WTC11 (cell line): ENCODE results near the gene NKRF. TPM values are rescaled to one million over a fixed set of nuclear protein-coding genes. Genes with fewer than 3 reads are reported as not detected.

Experiments
- ATAC-seq: fragments of 200-7000 bp; cut with Tn5 transposase; 2 replicates; pipeline ENCODE4 v1.10.0; 2021; ENCODE audit warnings: mild to moderate bottlenecking, moderate library complexity
- CTCF ChIA-PET: fragments of 300-600 bp; sonication (Branson Sonifier 250); formaldehyde crosslinking; loops from one replicate; lab custom pipeline; 2021; ENCODE audit warnings: antibody characterized with exemption; lab: Charles Lee
- POLR2A ChIA-PET: fragments of 350-600 bp; sonication (Branson Sonifier 250); formaldehyde crosslinking; loops from one replicate; lab custom pipeline; 2021; ENCODE audit warnings: antibody characterized with exemption; lab: Charles Lee
- DNase-seq: peaks from one replicate; pipeline ENCODE4 v3.0.0; 2021; ENCODE audit warnings: low spot score
- H3K27ac Mint-ChIP-seq: 2 replicates; pipeline ENCODE4 v1.8.0; 2021; ENCODE audit warnings: mixed read lengths
- H3K27me3 Mint-ChIP-seq: 2 replicates; pipeline ENCODE4 v1.8.0; 2021; ENCODE audit warnings: low read depth, mild to moderate bottlenecking, moderate library complexity, mixed read lengths
- H3K36me3 Mint-ChIP-seq: 2 replicates; pipeline ENCODE4 v1.8.0; 2021; ENCODE audit warnings: mixed read lengths
- H3K4me1 Mint-ChIP-seq: 2 replicates; pipeline ENCODE4 v1.8.0; 2022; ENCODE audit warnings: mixed read lengths
- H3K4me3 Mint-ChIP-seq: 2 replicates; pipeline ENCODE4 v1.8.0; 2021; ENCODE audit warnings: mild to moderate bottlenecking, moderate library complexity, mixed read lengths
- H3K9me3 Mint-ChIP-seq: 2 replicates; pipeline ENCODE4 v1.8.0; 2021; ENCODE audit warnings: mixed read lengths
- ATF1 ChIP-seq: sonication (generic); formaldehyde crosslinking; IDR thresholded peaks from 2 replicates; pipeline ENCODE4 v1.8.1; 2023; ENCODE audit warnings: mild to moderate bottlenecking, moderate library complexity, missing genetic modification reagents
- CBFB ChIP-seq: sonication (generic); formaldehyde crosslinking; IDR thresholded peaks from 2 replicates; pipeline ENCODE4 v1.8.1; 2022; ENCODE audit warnings: mild to moderate bottlenecking, low read depth, missing genetic modification reagents
- CREM ChIP-seq: sonication (generic); formaldehyde crosslinking; IDR thresholded peaks from 2 replicates; pipeline ENCODE4 v1.8.1; 2022; ENCODE audit warnings: mild to moderate bottlenecking, missing genetic modification reagents, moderate library complexity
- GTF2I ChIP-seq: fragments of 250-450 bp; sonication (Bioruptor Pico); conservative IDR thresholded peaks from 2 replicates; pipeline ENCODE4 v1.4.0; 2021; ENCODE audit warnings: mild to moderate bottlenecking
- JAZF1 ChIP-seq: fragments of 250-450 bp; sonication (Bioruptor Pico); IDR thresholded peaks from 2 replicates; pipeline ENCODE4 v1.9.0; 2021; ENCODE audit warnings: moderate library complexity, mild to moderate bottlenecking, inconsistent platforms
- NR3C1 ChIP-seq: sonication (generic); formaldehyde crosslinking; conservative IDR thresholded peaks from 2 replicates; pipeline ENCODE4 v1.8.1; 2023; ENCODE audit warnings: low read depth, mild to moderate bottlenecking, missing genetic modification reagents
- OVOL2 ChIP-seq: fragments of 250-450 bp; sonication (Bioruptor Pico); IDR thresholded peaks from 2 replicates; pipeline ENCODE4 v1.9.0; 2021; ENCODE audit warnings: mild to moderate bottlenecking, borderline replicate concordance
- ZNF416 ChIP-seq: fragments of 250-450 bp; sonication (Bioruptor Pico); IDR thresholded peaks from 2 replicates; pipeline ENCODE4 v1.9.0; 2021; ENCODE audit warnings: mild to moderate bottlenecking, inconsistent platforms
- ZNF423 ChIP-seq: fragments of 250-450 bp; sonication (Bioruptor Pico); IDR thresholded peaks from 2 replicates; pipeline ENCODE4 v2.1.2; 2022; ENCODE audit warnings: mild to moderate bottlenecking, moderate library complexity
- total RNA-seq: library from RNA; stranded (reverse); gene quantifications from 3 replicates; pipeline ENCODE4 v1.2.3, GENCODE V29; 2021
- TF ChIP-seq, protein P1 (sequence below): sonication (generic); formaldehyde crosslinking; conservative IDR thresholded peaks from 2 replicates; pipeline ENCODE4 v1.8.1; 2023; ENCODE audit warnings: mild to moderate bottlenecking, low read depth, missing genetic modification reagents, moderate library complexity
- TF ChIP-seq, protein P2 (sequence below): fragments of 250-450 bp; sonication (Bioruptor Pico); IDR thresholded peaks from 2 replicates; pipeline ENCODE4 v1.8.0; 2021; ENCODE audit warnings: mild to moderate bottlenecking
- TF ChIP-seq, protein P3 (sequence below): sonication (generic); formaldehyde crosslinking; IDR thresholded peaks from 2 replicates; pipeline ENCODE4 v1.8.1; 2023; ENCODE audit warnings: mild to moderate bottlenecking, missing genetic modification reagents, moderate library complexity
- TF ChIP-seq, protein P4 (sequence below): sonication (generic); formaldehyde crosslinking; IDR thresholded peaks from 2 replicates; pipeline ENCODE4 v1.8.1; 2023; ENCODE audit warnings: mild to moderate bottlenecking, missing genetic modification reagents, borderline replicate concordance

NKRF gene
- total RNA-seq, 1 experiment from 2014 or later, result 15.0 TPM

DNA sequence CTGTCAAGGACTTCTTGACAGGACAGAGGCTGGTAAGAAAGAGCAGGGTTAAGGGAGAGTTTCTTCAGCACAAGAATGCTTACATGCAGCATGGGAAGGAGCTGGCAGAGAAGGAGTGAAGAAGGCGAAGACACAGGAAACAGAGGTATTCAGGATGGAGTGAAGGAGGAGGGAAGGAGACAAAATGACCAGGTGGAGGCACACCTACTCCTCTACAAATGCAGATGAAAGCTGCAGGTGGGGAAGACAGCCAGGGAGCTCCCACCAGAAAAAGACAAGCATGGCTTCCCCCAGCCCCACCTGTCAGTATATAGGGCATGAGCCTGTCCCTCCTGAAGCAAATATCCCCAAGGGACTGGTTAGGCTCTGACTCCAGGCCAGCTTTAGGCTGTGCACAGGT is 29.6 kb upstream of the NKRF start:
- ATAC-seq, result peak; percentile 89
- ChIA-PET POLR2A (interaction anchor here (1.1 kb wide), 1 partner anchor 57 kb away, joined by 4 read pairs; the partner anchor contains the start of gene SEPTIN6), CTCF (interaction anchor here (0.6 to 1.8 kb wide), 6 partner anchors 26 to 123 kb away, joined by 3 to 7 read pairs (median 4); partner anchors contain the start of gene SOWAHD)
- Mint-ChIP-seq H3K27me3 (no peaks in the 10 kb centered on the region), H3K4me3 (no peak overlapping the region), H3K9me3 (0 out of 2 replicates have a peak, but pooled peaks cover 3% of the 10 kb centered on the region), H3K36me3 (peaks cover 52% of the 10 kb centered on the region), H3K4me1 (peaks cover 17% of the 10 kb centered on the region)
- TF ChIP-seq CBFB (CRISPR knock-in tag) (no peak), CREM (CRISPR knock-in tag) (no peak), ATF1 (no peak), OVOL2 (CRISPR knock-in tag) (no peak)
- TF ChIP-seq, protein P1, sequence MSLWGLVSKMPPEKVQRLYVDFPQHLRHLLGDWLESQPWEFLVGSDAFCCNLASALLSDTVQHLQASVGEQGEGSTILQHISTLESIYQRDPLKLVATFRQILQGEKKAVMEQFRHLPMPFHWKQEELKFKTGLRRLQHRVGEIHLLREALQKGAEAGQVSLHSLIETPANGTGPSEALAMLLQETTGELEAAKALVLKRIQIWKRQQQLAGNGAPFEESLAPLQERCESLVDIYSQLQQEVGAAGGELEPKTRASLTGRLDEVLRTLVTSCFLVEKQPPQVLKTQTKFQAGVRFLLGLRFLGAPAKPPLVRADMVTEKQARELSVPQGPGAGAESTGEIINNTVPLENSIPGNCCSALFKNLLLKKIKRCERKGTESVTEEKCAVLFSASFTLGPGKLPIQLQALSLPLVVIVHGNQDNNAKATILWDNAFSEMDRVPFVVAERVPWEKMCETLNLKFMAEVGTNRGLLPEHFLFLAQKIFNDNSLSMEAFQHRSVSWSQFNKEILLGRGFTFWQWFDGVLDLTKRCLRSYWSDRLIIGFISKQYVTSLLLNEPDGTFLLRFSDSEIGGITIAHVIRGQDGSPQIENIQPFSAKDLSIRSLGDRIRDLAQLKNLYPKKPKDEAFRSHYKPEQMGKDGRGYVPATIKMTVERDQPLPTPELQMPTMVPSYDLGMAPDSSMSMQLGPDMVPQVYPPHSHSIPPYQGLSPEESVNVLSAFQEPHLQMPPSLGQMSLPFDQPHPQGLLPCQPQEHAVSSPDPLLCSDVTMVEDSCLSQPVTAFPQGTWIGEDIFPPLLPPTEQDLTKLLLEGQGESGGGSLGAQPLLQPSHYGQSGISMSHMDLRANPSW, result no peak
- TF ChIP-seq, all 79 proteins: peak for 0
- DNase-seq, result no peak
- peak overlapping the region; percentile 77; the same call in 1 of the 2 replicates for H3K27ac Mint-ChIP-seq

DNA sequence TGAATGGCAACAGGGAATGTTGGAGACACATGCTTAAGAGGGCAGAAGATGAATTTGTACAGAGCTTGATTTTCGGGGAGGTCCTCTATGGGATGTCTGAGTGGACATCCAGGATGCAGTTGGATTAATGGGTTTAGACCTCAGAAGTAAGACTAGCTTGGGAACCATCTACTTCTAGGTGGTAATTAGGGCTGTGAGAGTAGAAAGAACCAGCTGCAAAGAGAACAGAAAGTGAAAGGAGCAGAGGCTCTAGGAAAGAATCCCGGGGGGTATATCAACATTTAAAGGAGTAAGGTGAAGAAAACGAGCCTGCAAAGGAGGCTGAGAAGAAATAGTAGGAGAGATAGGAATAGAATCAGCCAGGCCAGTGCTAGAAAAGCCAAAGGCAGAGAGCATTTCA is 29.0 kb upstream of the NKRF start:
- POLR2A ChIA-PET, result interaction anchor here (1.1 kb wide), 1 partner anchor 58 kb away, joined by 4 read pairs; the partner anchor contains the start of gene SEPTIN6

More for the DNA sequence above, 29.0 kb upstream of the NKRF start:
- 0 out of 2 replicates have a peak, but pooled peaks cover 3% of the 10 kb centered on the region for H3K9me3 Mint-ChIP-seq
- no peaks in the 10 kb centered on the region for H3K27me3 Mint-ChIP-seq
- CTCF ChIA-PET, result interaction anchor here (0.8 to 1.8 kb wide), 5 partner anchors 25 to 124 kb away, joined by 3 to 7 read pairs (median 4); partner anchors contain the start of gene SOWAHD
- peaks cover 47% of the 10 kb centered on the region for H3K36me3 Mint-ChIP-seq
- no peak for ATAC-seq
- H3K4me1 Mint-ChIP-seq, result peaks cover 17% of the 10 kb centered on the region
- no peak overlapping the region for H3K4me3 Mint-ChIP-seq
- TF ChIP-seq GTF2I (CRISPR knock-in tag) (no peak), OVOL2 (CRISPR knock-in tag) (no peak), ZNF416 (CRISPR knock-in tag) (no peak), NR3C1 (CRISPR knock-in tag) (no peak), JAZF1 (no peak), ZNF423 (CRISPR knock-in tag) (no peak), ATF1 (no peak)
- TF ChIP-seq, protein P2, sequence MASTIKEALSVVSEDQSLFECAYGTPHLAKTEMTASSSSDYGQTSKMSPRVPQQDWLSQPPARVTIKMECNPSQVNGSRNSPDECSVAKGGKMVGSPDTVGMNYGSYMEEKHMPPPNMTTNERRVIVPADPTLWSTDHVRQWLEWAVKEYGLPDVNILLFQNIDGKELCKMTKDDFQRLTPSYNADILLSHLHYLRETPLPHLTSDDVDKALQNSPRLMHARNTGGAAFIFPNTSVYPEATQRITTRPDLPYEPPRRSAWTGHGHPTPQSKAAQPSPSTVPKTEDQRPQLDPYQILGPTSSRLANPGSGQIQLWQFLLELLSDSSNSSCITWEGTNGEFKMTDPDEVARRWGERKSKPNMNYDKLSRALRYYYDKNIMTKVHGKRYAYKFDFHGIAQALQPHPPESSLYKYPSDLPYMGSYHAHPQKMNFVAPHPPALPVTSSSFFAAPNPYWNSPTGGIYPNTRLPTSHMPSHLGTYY (CRISPR knock-in tag), result no peak
- TF ChIP-seq, protein P3, sequence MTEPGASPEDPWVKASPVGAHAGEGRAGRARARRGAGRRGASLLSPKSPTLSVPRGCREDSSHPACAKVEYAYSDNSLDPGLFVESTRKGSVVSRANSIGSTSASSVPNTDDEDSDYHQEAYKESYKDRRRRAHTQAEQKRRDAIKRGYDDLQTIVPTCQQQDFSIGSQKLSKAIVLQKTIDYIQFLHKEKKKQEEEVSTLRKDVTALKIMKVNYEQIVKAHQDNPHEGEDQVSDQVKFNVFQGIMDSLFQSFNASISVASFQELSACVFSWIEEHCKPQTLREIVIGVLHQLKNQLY (CRISPR knock-in tag), result no peak
- TF ChIP-seq, protein P4, sequence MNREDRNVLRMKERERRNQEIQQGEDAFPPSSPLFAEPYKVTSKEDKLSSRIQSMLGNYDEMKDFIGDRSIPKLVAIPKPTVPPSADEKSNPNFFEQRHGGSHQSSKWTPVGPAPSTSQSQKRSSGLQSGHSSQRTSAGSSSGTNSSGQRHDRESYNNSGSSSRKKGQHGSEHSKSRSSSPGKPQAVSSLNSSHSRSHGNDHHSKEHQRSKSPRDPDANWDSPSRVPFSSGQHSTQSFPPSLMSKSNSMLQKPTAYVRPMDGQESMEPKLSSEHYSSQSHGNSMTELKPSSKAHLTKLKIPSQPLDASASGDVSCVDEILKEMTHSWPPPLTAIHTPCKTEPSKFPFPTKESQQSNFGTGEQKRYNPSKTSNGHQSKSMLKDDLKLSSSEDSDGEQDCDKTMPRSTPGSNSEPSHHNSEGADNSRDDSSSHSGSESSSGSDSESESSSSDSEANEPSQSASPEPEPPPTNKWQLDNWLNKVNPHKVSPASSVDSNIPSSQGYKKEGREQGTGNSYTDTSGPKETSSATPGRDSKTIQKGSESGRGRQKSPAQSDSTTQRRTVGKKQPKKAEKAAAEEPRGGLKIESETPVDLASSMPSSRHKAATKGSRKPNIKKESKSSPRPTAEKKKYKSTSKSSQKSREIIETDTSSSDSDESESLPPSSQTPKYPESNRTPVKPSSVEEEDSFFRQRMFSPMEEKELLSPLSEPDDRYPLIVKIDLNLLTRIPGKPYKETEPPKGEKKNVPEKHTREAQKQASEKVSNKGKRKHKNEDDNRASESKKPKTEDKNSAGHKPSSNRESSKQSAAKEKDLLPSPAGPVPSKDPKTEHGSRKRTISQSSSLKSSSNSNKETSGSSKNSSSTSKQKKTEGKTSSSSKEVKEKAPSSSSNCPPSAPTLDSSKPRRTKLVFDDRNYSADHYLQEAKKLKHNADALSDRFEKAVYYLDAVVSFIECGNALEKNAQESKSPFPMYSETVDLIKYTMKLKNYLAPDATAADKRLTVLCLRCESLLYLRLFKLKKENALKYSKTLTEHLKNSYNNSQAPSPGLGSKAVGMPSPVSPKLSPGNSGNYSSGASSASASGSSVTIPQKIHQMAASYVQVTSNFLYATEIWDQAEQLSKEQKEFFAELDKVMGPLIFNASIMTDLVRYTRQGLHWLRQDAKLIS (CRISPR knock-in tag), result no peak
- TF ChIP-seq, all 79 proteins: peak for 0
- peak overlapping the region; percentile 77; the same call in 1 of the 2 replicates for H3K27ac Mint-ChIP-seq
- DNase-seq, result no peak
